ENCODE measurements around the gene TEN1. TPM values are rescaled to one million over a fixed set of nuclear protein-coding genes. Genes with fewer than 3 reads are reported as not detected.
A peak's percentile ranks its signal among the peaks of the same experiment; 100 is the strongest.

The TEN1 gene
- polyA plus RNA-seq, 1 donor, result 9.6 TPM

DNA sequence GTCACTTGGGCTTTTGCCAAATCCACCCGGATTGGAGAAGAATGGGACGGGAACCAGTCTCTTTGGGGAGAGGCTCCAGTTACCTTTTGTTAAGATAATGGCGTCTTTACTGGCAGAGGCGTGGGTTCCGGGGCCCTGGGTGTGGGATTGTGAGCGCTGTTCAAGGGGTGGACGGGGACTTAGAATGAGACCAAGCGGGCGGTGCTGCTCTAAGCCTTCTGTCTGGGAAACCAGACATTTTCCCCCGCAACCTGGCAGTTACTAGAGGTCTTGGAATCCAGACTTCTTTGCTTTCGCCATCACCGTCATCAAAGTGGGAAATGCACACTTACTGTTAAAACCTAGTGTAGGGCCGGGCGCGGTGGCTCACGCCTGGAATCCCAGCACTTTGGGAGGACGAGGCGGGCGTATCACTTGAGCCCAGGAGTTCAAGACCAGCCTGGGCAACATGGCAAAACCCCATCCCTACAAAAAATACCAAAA is 706 bp downstream of the TEN1 start:
- DNase-seq, result no peak

GRCh38 chr17:75980188-75981018 is 1.4 kb downstream of the TEN1 start:
- no peak for DNase-seq

GRCh38 chr17:75981019-75981615 is 2.1 kb downstream of the TEN1 start:
- DNase-seq, result no peak

DNA sequence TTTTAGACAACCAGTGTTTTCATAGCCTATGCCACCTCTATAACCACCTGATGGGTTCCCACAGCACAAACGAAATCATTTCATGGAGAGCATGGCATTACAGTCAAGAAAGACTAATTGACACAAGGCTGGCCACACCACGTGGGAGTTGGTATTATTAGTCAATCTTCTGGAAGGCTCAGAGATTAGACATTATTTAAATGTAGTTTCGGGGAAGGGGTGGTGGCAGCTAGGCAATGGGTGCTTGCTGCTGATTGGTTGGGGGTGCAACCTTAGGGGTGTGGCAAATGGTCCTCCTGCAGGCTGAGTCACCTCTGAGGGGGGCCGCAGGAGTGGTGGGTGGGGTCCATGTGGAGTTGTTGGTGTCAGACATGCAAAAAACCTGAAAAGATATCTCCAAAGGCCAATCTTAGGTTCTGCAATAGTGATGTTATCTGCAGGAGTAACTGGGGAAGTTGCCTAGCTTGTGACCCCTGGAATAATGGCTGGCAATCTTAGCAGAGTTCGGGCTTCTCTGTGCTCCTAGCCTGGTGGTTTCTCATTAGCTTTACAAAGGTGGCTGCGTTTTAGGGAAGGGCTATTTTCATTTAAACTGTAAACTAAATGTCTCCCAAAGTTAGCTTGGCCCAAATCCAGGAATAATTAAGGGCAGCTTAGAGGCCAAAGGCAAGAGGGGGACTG is 4.6 kb downstream of the TEN1 start:
- DNase-seq, result no peak

DNA sequence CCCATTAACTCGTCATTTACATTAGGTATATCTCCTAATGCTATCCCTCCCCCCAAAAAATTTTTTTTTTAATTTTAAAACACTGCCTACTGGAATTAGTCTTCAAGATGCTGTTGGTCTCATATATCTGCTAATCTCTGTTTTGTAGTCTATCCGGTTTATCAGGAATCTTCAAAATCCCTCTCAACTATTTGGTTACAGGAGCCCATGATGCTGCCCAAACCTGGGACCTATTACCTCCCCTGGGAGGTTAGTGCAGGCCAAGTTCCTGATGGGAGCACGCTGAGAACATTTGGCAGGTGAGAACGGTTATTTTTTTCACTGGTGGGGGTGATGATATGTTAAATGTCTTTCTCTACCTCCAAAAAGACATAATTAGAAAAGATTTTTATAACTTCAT is 6.9 kb downstream of the TEN1 start:
- no peak for DNase-seq

DNA sequence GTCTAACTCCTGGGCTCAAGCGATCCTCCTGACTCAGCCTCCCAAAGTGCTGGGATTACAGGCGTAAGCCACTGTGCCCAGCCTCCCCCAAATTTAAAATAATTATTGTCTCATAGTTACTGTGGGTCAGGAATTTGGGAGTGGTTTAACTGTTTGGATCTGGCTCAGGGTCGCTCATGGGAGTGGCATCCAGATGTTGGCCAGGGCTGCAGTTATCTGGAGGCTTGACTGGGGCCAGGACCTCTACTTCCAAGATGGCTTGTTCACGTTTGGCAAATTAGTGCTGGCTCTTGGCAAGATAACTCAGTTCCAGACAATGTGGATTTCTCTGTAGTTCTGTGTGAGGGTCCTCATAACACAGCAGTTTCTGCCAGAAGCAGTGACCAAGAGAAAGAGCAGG is 8.0 kb downstream of the TEN1 start:
- DNase-seq, result no peak

GRCh38 chr17:75991396-75991795 is 12.4 kb downstream of the TEN1 start:
- DNase-seq, result no peak

- no peak for DNase-seq
These were observed 15.8 kb downstream of the TEN1 start for GRCh38 chr17:75994802-75995370.

- DNase-seq, result no peak
These were observed 16.4 kb downstream of the TEN1 start for GRCh38 chr17:75995385-75995925.

GRCh38 chr17:75996665-75997590 is 17.9 kb downstream of the TEN1 start:
- peak; percentile 22 for DNase-seq

GRCh38 chr17:75998327-75998795 is 19.3 kb downstream of the TEN1 start:
- no peak for DNase-seq

GRCh38 chr17:76000016-76000754 is 21.1 kb downstream of the TEN1 start:
- no peak for DNase-seq

- no peak for DNase-seq
These were observed 21.9 kb downstream of the TEN1 start, which contains the start of gene CDK3 for GRCh38 chr17:76000755-76001521. Gene CDK3, plus strand, starts transcription at chr17:76000855. Its CDS starts 571 bp downstream, at chr17:76001426.

DNA sequence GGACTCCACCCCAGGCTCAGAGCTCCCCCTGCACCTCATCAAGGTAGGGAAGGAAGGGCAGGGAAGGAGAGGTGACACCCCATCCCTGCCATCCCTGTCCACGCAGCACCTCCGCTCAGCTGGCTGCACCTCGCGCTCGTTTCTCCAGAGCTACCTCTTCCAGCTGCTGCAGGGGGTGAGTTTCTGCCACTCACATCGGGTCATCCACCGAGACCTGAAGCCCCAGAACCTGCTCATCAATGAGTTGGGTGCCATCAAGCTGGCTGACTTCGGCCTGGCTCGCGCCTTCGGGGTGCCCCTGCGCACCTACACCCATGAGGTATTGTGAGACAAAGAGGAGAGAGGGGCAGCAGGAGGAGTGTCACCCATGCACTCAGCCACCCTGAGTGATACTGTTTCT is 23.1 kb downstream of the TEN1 start:
- DNase-seq, result no peak

- no peak for DNase-seq
These were observed 24.9 kb downstream of the TEN1 start for GRCh38 chr17:76003915-76004314.

DNA sequence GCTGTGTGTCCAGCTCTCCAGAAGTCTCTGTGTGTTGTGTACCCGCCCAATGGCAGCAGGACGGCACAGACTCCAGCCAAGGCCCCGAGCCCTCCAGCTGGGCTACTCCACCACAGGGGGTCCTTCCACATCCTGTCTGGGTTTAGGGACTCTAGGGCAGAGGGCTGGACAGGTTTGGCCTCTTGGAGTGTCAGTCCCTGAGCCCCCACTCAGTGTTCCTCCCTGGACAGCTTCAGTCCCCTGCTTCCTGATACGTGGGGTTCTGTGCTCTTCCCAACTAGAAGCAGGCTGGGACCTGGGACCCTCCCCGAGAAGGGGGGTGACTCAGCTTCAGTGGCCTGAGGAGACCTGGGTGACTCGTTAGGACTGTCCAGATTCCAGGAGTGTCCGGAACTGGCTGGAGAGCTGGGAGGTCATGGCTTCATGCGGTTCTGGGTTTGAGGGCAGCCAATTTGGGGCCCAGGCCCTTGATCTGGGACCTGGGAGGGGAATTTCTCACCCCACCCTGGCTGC is 25.8 kb downstream of the TEN1 start:
- DNase-seq, result no peak

DNA sequence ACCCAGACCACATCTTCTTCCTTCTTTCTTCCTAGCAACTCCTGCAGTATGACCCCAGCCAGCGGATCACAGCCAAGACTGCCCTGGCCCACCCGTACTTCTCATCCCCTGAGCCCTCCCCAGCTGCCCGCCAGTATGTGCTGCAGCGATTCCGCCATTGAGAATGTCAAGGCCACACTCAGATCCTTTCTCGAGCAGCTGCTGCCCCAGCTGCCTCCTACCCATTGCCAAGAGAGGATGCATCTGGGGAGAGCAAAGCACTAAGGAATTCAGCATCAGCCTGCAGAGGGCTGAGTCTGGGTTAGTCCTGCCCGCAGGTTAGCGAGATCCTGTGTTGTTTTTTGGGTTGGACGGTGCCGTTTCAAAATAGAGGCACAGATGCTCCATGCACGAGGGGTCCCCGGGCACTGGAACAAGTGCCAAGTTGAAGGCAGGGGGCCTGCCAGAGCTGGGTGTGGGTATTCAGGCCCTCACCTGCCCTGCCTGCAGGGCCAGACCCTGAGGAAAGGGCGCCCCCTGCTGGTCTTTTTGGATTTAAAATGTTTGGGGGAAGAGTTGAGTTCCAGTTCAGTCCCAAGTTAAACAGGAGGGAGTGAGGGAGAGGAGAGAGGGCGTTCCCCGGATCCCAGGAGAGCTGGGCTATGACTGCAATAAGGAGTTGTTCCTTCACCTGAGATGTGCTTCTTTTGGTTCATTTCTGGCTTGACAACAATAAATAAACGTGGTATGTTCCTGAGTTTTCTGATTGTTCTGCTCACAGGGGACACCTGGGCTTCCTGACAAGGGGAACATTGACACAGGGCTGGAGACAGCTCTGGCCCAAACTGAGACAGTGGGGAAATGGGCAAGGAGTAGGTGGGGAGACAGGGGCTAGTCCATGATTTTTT is 26.5 kb downstream of the TEN1 start:
- peak; percentile 73 for DNase-seq

DNA sequence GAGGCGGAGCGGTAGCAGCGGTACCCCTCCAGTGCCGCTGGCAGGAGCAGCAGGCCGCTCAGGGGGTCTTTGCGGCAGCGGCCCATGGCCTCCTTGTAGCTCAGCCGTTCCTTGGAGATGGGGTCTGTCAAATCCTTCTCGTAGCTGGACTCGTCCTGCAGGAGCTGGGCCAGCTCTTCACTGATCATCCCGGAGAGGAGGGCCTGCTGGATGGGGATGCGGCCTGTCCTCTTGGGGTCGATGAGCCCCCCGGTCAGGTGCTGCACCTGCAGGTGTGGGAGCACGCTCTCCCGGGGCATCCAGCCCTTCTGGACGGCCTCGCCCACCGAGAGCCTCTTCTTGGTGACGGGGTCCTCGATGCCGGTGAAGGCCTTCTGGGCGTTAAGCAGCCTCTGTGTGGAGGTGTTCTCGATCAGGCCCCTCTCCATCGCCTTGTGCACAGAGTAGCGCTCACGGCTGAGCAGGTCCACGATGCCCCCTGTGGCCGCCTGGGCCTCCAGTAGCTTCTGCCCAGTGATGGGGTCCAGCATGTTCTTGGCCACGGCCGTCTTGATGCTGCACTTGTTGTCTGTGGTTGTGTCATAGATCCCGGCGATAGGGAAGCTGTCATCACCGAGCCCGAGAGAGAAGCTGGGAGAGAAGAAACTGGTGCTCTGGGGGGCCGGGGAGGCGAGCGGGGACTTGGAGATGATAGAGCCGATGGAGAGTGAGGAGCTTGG is 28.2 kb downstream of the TEN1 start:
- DNase-seq, result no peak
